A549 (cell line): ENCODE measurements around the gene PNPLA8.

Experiments
- CTCF ChIP-seq: fragments of >200 bp; sonication (Bioruptor Twin); formaldehyde crosslinking; IDR thresholded peaks from 3 replicates; pipeline ENCODE4 v1.5.1; 2016
- RAD21 ChIP-seq, 2 experiments: fragments of >200 bp in 1 of 2; sonication (Bioruptor Twin) in 1 of 2; formaldehyde crosslinking in 1 of 2; IDR thresholded peaks in 1 of 2; conservative IDR thresholded peaks in 1 of 2; 2 replicates in 1 of 2; 3 replicates in 1 of 2; pipeline ENCODE4 v1.6.1; 2012 to 2018; ENCODE audit warnings: inconsistent platforms in 1 of 2

- no peak for TF ChIP-seq CTCF
- TF ChIP-seq RAD21 (conservative IDR thresholded peaks at IDR 0.05 in 1 of 2, IDR thresholded peaks at IDR 0.05 in 1 of 2): no peak
Measured at GRCh38 chr7:108457871-108458270, 68.1 kb downstream of the PNPLA8 start.
